Coronary artery (tissue), 2 donors: Measurements from ENCODE around the gene JAKMIP1.

Experiments
- DNase-seq: peaks from one replicate; pipeline ENCODE4 v3.0.0-alpha.2; 2017; ENCODE audit warnings: low spot score
- H3K27ac ChIP-seq, 2 donors: fragments of 200-600 bp; sonication (generic); one replicate each; pipeline ENCODE4 v1.5.1; 2016 to 2019
- H3K4me3 ChIP-seq: fragments of 200-600 bp; sonication (generic); 2 replicates; pipeline ENCODE4 v1.5.1; 2016; ENCODE audit warnings: mild to moderate bottlenecking, moderate library complexity
- CTCF ChIP-seq: fragments of 200-600 bp; sonication (generic); IDR thresholded peaks from one replicate; pipeline ENCODE4 v1.5.1; 2019; ENCODE audit warnings: antibody characterized with exemption

Gene JAKMIP1

GRCh38 chr4:6071959-6072720, 128.2 kb downstream of the JAKMIP1 start:
- no peak for DNase-seq
- no peak for TF ChIP-seq CTCF
- no peak overlapping the region for H3K4me3 ChIP-seq
- no peak overlapping the region for H3K27ac ChIP-seq

- no peak for TF ChIP-seq CTCF
- Histone ChIP-seq H3K4me3 (no peak overlapping the region), H3K27ac (no peak overlapping the region)
- no peak for DNase-seq
These were observed 129.0 kb downstream of the JAKMIP1 start for GRCh38 chr4:6071191-6071958.

- Histone ChIP-seq H3K4me3 (no peak overlapping the region), H3K27ac (no peak overlapping the region)
- no peak for DNase-seq
- no peak for TF ChIP-seq CTCF
These were observed 130.3 kb downstream of the JAKMIP1 start for GRCh38 chr4:6069845-6070709.

GRCh38 chr4:6068986-6069385, 131.4 kb downstream of the JAKMIP1 start:
- no peak overlapping the region for H3K4me3 ChIP-seq
- no peak for DNase-seq
- no peak for TF ChIP-seq CTCF
- H3K27ac ChIP-seq, result no peak overlapping the region

- DNase-seq, result no peak
- TF ChIP-seq CTCF, result no peak
- H3K27ac ChIP-seq, result no peak overlapping the region
- H3K4me3 ChIP-seq, result no peak overlapping the region
These were observed 134.3 kb downstream of the JAKMIP1 start for GRCh38 chr4:6065934-6066590.

- no peak for DNase-seq
- H3K4me3 ChIP-seq, result no peak overlapping the region
- no peak overlapping the region for H3K27ac ChIP-seq
- no peak for TF ChIP-seq CTCF
These were observed 135.2 kb downstream of the JAKMIP1 start for GRCh38 chr4:6065166-6065565.
